Measurements from ENCODE around the gene PLVAP. TPM values are rescaled to one million over a fixed set of nuclear protein-coding genes. Genes with fewer than 3 reads are reported as not detected.
"Not testable (repeated sequence)": the region's sequence is repeated elsewhere in the genome, so short reads cannot be mapped to it uniquely, and the experiment has no call there.

The PLVAP gene
- total and polyA plus RNA-seq, 2 donors from 2014 or later, result 148 to 195 TPM

- no peak for TF ChIP-seq CTCF (IDR thresholded peaks at IDR 0.05; ENCODE audit: borderline replicate concordance, extremely low read depth, insufficient read depth)
- Histone ChIP-seq H3K4me3 (ENCODE audit: low read length in 3 of 3) (no peak overlapping the region), H3K4me1 (ENCODE audit: control insufficient read depth in 2 of 3, insufficient read depth in 2 of 3, low read depth in 1 of 3, low read length in 3 of 3) (no peaks in the 10 kb centered on the region), H3K9me3 (ENCODE audit: control insufficient read depth in 2 of 3, insufficient read depth in 1 of 3, low read length in 3 of 3) (no peaks in the 10 kb centered on the region), H3K27ac (ENCODE audit: low read depth in 2 of 2, low read length in 2 of 2) (no peak overlapping the region), H3K9ac (ENCODE audit: low read length in 3 of 3) (no peak overlapping the region), H3K27me3 (ENCODE audit: control insufficient read depth, insufficient read depth, low read length) (no peaks in the 10 kb centered on the region), H3K36me3 (ENCODE audit: control insufficient read depth in 2 of 3, insufficient read depth in 3 of 3, low read length in 3 of 3) (no peaks in the 10 kb centered on the region)
- DNase-seq, result no peak
- intact Hi-C loops (cut with DNase I), result no loop called here
- no peak for FAIRE-seq
Measured at GRCh38 chr19:17378271-17378670, 1.1 kb upstream of the PLVAP start.

GRCh38 chr19:17370026-17370587 lies 7.0 kb downstream of the PLVAP start:
- FAIRE-seq (no peak), DNase-seq (no peak)
- no peaks in the 10 kb centered on the region for H3K27me3 ChIP-seq (ENCODE audit: control insufficient read depth, insufficient read depth, low read length)
- TF ChIP-seq CTCF (IDR thresholded peaks at IDR 0.05; ENCODE audit: borderline replicate concordance, extremely low read depth, insufficient read depth), result no peak
- H3K9me3 ChIP-seq (ENCODE audit: control insufficient read depth in 2 of 3, insufficient read depth in 1 of 3, low read length in 3 of 3), result no peaks in the 10 kb centered on the region
- H3K4me1 ChIP-seq (ENCODE audit: control insufficient read depth in 2 of 3, insufficient read depth in 2 of 3, low read depth in 1 of 3, low read length in 3 of 3), result no peaks in the 10 kb centered on the region
- no peak overlapping the region for H3K27ac ChIP-seq (ENCODE audit: low read depth in 2 of 2, low read length in 2 of 2)
- no peak overlapping the region for H3K4me3 ChIP-seq (ENCODE audit: low read length in 3 of 3)
- intact Hi-C loops (cut with DNase I), result no loop called here
- no peak overlapping the region for H3K9ac ChIP-seq (ENCODE audit: low read length in 3 of 3)
- H3K36me3 ChIP-seq (ENCODE audit: control insufficient read depth in 2 of 3, insufficient read depth in 3 of 3, low read length in 3 of 3), result no peaks in the 10 kb centered on the region

GRCh38 chr19:17365361-17365760 lies 11.8 kb downstream of the PLVAP start:
- no peak overlapping the region for H3K9ac ChIP-seq (ENCODE audit: low read length in 3 of 3)
- intact Hi-C loops (cut with DNase I), result no loop called here
- H3K27ac ChIP-seq (ENCODE audit: low read depth in 2 of 2, low read length in 2 of 2), result no peak overlapping the region
- H3K4me1 ChIP-seq (ENCODE audit: control insufficient read depth in 2 of 3, insufficient read depth in 2 of 3, low read depth in 1 of 3, low read length in 3 of 3), result no peaks in the 10 kb centered on the region
- H3K27me3 ChIP-seq (ENCODE audit: control insufficient read depth, insufficient read depth, low read length), result no peaks in the 10 kb centered on the region
- no peak overlapping the region for H3K4me3 ChIP-seq (ENCODE audit: low read length in 3 of 3)
- H3K36me3 ChIP-seq (ENCODE audit: control insufficient read depth in 2 of 3, insufficient read depth in 3 of 3, low read length in 3 of 3), result no peaks in the 10 kb centered on the region
- no peak for TF ChIP-seq CTCF (IDR thresholded peaks at IDR 0.05; ENCODE audit: borderline replicate concordance, extremely low read depth, insufficient read depth)
- no peak for FAIRE-seq
- no peak for DNase-seq
- H3K9me3 ChIP-seq (ENCODE audit: control insufficient read depth in 2 of 3, insufficient read depth in 1 of 3, low read length in 3 of 3), result no peaks in the 10 kb centered on the region

- H3K9ac ChIP-seq (ENCODE audit: low read length in 3 of 3); H3K27ac ChIP-seq (ENCODE audit: low read depth in 2 of 2, low read length in 2 of 2); H3K9me3 ChIP-seq (ENCODE audit: control insufficient read depth in 2 of 3, insufficient read depth in 1 of 3, low read length in 3 of 3); H3K4me1 ChIP-seq (ENCODE audit: control insufficient read depth in 2 of 3, insufficient read depth in 2 of 3, low read depth in 1 of 3, low read length in 3 of 3); H3K27me3 ChIP-seq (ENCODE audit: control insufficient read depth, insufficient read depth, low read length); H3K36me3 ChIP-seq (ENCODE audit: control insufficient read depth in 2 of 3, insufficient read depth in 3 of 3, low read length in 3 of 3); DNase-seq; H3K4me3 ChIP-seq (ENCODE audit: low read length in 3 of 3); intact Hi-C loops (cut with DNase I); FAIRE-seq: not testable (repeated sequence)
Measured at GRCh38 chr19:17363852-17364605, 13.1 kb downstream of the PLVAP start.

All from kidney (tissue), 14 donors.